T1000 (cell line): ENCODE data around the gene CDT1.

Experiments
- DNase-seq: peaks from one replicate; lab custom pipeline; 2025; ENCODE audit warnings: mixed read lengths; lab: John Stamatoyannopoulos, UW

CDT1 gene

GRCh38 chr16:88804552-88805339 is 1.2 kb downstream of the CDT1 start:
- DNase-seq: no peak

GRCh38 chr16:88805340-88805715 is 1.7 kb downstream of the CDT1 start:
- no peak for DNase-seq

- no peak for DNase-seq
These were observed 2.4 kb downstream of the CDT1 start for GRCh38 chr16:88805887-88806393.

- no peak for DNase-seq
These were observed 3.0 kb downstream of the CDT1 start for GRCh38 chr16:88806491-88807111.

GRCh38 chr16:88807142-88807625 is 3.6 kb downstream of the CDT1 start:
- no peak for DNase-seq

GRCh38 chr16:88807626-88808453 is 4.3 kb downstream of the CDT1 start:
- DNase-seq: no peak

GRCh38 chr16:88809068-88809675 is 5.6 kb downstream of the CDT1 start:
- no peak for DNase-seq

GRCh38 chr16:88809676-88810165 is 6.1 kb downstream of the CDT1 start:
- DNase-seq: no peak

GRCh38 chr16:88810166-88810911 is 6.8 kb downstream of the CDT1 start:
- DNase-seq: no peak

- peak; percentile 62 for DNase-seq
These were observed 7.6 kb downstream of the CDT1 start for GRCh38 chr16:88810912-88811768.

- DNase-seq: peak; percentile 85
These were observed 8.4 kb downstream of the CDT1 start, which contains the start of gene APRT for GRCh38 chr16:88811769-88812512. APRT (minus strand) TSS chr16:88811928; CDS start chr16:88811899, 29 bp downstream.

GRCh38 chr16:88812513-88813268 is 9.1 kb downstream of the CDT1 start:
- no peak for DNase-seq

GRCh38 chr16:88813269-88814143 is 9.9 kb downstream of the CDT1 start:
- no peak for DNase-seq

- no peak for DNase-seq
These were observed 10.5 kb downstream of the CDT1 start for GRCh38 chr16:88814144-88814502.

GRCh38 chr16:88815227-88815626 is 11.6 kb downstream of the CDT1 start:
- no peak for DNase-seq

- DNase-seq: no peak
These were observed 12.5 kb downstream of the CDT1 start for GRCh38 chr16:88815901-88816589.
